Retinal pigment epithelial cell (primary cell): ENCODE results near the gene SFMBT2.

Source experiments
- DNase-seq: peaks from one replicate; pipeline ENCODE4 v3.0.0-alpha.2; 2010; ENCODE audit warnings: low read depth
- H3K4me3 ChIP-seq: 2 replicates; pipeline ENCODE4 v1.5.1; 2011; ENCODE audit warnings: mild to moderate bottlenecking, low read length, control low read depth, moderate library complexity
- TF ChIP-seq, protein P1 (sequence below): conservative IDR thresholded peaks from 2 replicates; pipeline ENCODE4 v1.5.1; 2011; ENCODE audit warnings: low read depth, low read length, control low read depth, inconsistent platforms

Gene SFMBT2

DNA sequence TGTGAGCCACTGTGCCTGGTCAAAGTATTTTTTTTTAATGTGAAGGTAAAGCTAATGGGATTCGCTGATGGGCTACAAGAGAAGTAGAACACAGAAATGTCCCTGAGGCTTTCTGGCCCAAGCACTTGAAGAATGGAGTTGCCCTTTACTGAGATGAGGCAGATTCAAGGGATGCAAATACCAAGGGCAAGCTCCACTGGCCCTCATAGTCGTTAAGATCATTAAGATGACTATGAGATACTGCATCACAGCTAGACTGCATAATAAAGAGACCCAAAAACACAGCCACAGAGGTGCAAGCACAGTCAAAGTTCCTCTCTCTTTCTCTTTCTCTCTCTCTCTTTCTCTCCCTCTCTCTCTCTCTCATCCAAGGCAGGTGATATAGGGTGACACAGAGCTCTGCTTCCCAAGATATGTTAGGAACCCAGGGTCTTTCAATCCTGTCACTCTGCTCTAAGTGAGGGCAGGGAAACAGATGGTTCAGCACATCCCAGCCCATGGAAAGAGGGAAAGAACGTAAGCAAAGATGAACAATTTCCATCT, 117.4 kb downstream of the SFMBT2 start:
- DNase-seq: no peak
- TF ChIP-seq, protein P1, sequence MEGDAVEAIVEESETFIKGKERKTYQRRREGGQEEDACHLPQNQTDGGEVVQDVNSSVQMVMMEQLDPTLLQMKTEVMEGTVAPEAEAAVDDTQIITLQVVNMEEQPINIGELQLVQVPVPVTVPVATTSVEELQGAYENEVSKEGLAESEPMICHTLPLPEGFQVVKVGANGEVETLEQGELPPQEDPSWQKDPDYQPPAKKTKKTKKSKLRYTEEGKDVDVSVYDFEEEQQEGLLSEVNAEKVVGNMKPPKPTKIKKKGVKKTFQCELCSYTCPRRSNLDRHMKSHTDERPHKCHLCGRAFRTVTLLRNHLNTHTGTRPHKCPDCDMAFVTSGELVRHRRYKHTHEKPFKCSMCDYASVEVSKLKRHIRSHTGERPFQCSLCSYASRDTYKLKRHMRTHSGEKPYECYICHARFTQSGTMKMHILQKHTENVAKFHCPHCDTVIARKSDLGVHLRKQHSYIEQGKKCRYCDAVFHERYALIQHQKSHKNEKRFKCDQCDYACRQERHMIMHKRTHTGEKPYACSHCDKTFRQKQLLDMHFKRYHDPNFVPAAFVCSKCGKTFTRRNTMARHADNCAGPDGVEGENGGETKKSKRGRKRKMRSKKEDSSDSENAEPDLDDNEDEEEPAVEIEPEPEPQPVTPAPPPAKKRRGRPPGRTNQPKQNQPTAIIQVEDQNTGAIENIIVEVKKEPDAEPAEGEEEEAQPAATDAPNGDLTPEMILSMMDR: no peak

DNA sequence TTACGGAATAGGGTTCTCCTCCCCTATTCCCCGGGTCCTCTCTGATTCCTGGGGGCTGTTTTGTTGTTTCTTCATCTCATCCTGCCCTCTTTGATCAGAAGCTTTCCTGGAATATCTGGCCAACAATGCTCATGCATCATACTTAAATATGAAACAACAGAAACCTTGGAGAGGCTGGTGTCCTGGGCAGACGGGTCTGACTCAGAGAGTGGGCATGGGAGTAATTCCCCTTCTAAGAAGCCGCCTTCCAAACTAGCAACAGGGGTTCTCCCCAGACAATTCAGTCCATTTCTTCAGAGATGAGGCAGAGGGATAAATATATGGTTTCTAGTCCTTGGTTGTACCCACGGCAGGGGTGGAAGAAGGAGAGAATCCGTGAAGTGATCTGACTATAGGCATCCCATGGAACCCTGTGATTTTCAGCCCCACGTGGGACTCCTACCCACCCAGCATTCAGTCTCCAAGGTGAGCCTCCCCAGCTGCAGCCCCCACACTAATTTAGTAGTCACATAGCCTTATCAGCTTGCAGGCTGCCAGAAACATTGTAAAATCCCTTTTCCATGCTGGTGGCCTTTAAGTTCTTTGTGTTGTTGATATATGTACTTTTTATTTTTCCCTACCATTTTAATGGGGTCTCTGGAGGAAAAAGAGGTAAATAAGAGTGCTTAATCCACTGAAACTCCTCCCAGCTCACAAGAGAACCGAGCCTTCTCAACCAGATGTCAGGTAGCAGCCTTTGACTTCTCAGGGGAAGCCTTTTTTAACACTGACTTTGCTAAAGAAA, 119.2 kb downstream of the SFMBT2 start:
- no peak overlapping the region for H3K4me3 ChIP-seq
- no peak for DNase-seq
- TF ChIP-seq, protein P1: no peak

More for the DNA sequence above, 117.4 kb downstream of the SFMBT2 start:
- no peak overlapping the region for H3K4me3 ChIP-seq

DNA sequence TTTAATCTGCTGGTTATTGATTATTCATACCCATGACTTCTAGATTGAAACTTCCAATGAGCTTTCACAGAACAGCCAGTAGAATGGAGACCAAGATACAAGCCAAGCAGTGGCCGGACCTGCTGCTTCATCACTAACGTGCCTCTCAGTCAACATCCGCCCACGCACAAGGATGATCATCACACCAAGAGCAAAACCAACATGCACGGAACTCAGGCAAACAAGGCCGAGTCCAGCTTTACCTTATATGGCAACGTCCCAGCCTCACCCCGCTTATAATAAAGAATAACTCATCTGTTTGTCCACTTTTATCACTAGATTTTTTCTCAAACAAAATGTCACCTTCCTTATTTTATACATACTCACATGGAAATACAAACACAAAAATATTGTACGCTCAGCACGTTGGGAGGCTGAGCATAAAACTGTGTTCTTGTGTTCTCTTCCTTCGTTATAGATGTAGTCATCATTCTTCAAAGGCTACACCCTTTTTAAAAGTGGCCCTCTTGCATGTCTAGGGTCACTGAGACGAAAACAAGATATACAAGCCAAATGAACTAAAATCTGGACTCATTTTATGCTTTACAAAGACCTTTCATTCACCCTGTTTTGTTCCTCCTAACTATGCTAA, 122.7 kb downstream of the SFMBT2 start:
- TF ChIP-seq, protein P1: no peak
- H3K4me3 ChIP-seq: no peak overlapping the region
- no peak for DNase-seq

DNA sequence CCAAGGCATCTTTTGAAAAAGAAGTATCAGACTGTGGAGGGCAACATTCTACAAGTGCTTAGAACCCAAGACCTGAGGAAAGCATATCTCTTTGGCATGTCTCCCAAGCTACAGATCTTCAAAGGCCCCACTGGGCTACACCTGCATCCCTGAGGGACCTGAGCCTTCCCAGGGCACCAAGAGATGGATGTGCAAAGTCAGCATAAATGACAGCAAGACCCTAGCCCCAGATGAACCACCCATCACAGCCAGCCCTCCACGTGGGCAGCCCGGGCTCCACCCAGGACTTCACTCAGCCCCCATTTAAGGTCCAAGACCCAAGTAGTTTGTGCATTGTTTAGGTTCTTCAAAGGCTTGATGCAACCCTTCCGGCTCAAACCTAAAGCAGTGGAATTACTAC, 123.5 kb downstream of the SFMBT2 start:
- no peak overlapping the region for H3K4me3 ChIP-seq
- DNase-seq: no peak
- TF ChIP-seq, protein P1: no peak

DNA sequence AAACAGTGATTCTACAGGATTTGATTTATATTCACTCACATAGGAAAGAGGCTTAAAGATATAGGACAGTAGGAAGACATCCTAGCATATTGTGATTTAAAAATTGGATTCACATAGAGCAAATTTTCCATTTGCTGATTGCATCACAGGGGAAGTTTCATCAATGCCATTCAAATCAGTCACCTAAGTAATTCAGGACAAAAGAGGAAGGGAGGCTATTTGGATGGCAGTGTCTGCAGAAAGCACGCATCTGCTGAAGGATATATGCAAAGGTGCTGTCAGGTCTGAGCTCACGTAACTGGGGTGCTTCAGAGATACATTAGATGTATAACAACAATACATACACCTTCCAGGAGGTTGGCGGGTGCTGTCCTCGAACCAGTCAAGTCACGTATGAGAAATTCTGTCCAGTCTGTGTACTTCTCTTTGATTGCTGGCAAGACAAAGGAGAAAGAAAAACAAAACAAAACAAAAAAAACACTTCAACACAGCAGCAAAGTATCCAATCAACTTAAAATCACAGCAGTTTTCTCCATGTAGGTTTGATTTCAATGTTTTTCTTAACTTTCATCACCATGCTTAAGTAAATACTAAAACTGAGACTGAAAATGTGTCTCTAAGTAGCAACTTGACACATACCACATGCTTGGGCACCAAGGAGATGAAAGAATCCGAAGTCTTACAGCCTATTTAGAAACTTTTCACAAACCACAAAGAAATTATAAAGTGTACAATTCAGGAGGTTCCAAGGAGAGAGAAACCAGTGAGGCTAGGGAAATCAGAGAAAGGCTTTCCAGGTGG, 125.1 kb downstream of the SFMBT2 start:
- TF ChIP-seq, protein P1: no peak
- DNase-seq: no peak
- H3K4me3 ChIP-seq: no peak overlapping the region

DNA sequence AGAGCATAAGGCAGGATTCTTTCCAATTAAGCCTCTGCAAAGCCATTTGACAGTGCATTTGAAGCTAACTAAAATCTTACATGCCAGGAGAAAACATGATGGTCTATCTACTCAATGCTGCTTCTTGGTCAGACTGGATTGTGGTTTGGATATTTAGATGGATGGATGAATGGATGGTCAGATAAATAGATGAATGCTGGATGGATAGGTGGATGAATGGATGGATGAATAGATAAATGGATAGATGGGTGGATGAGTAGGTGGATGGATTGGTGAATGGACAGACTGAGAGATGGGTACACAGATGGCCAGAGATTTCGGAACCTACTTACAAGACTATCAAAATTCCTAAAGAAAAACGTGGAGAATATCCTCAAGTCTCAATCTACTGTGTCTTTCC, 127.6 kb downstream of the SFMBT2 start:
- DNase-seq: no peak
- TF ChIP-seq, protein P1: no peak
- no peak overlapping the region for H3K4me3 ChIP-seq
